22Rv1 (cell line): Measurements from ENCODE around the gene BCL3.

Source experiments
- CTCF ChIP-seq: fragments of 450-650 bp; IDR thresholded peaks from 2 replicates; pipeline ENCODE4 v1.5.1; 2017; ENCODE audit warnings: mild to moderate bottlenecking
- ZFX ChIP-seq: fragments of 450-650 bp; IDR thresholded peaks from 2 replicates; pipeline ENCODE4 v1.6.1; 2017; ENCODE audit warnings: antibody characterized with exemption, borderline replicate concordance

- TF ChIP-seq CTCF: no peak
- no peak for TF ChIP-seq ZFX
These were observed 40.5 kb downstream of the BCL3 start for GRCh38 chr19:44788971-44789370.
